Fibroblast of the aortic adventitia (primary cell): ENCODE measurements around the gene PCGF3. TPM values are rescaled to one million over a fixed set of nuclear protein-coding genes. Genes with fewer than 3 reads are reported as not detected.
"Not testable (repeated sequence)": the region's sequence is repeated elsewhere in the genome, so short reads cannot be mapped to it uniquely, and the experiment has no call there.

Experiments used
- DNase-seq: peaks from one replicate; pipeline ENCODE4 v3.0.0-alpha.2; 2010; ENCODE audit warnings: low read depth
- H3K4me3 ChIP-seq: 2 replicates; pipeline ENCODE4 v1.5.1; 2011; ENCODE audit warnings: low read depth, mild to moderate bottlenecking, control low read depth, low read length, moderate library complexity
- CTCF ChIP-seq: IDR thresholded peaks from 2 replicates; pipeline ENCODE4 v1.5.1; 2011; ENCODE audit warnings: mild to moderate bottlenecking, low read length, control low read depth, inconsistent platforms; ENCODE audit not compliant: insufficient read depth
- total RNA-seq: library from RNA; depleted of rRNA; stranded (reverse); fragments of >200 nt; gene quantifications from 2 replicates; pipeline ENCODE4 v1.2.3, GENCODE V29; 2012; ENCODE audit warnings: low replicate concordance

PCGF3 gene
- total RNA-seq, 1 donor = 24.2 TPM

GRCh38 chr4:801436-802124 is 95.9 kb downstream of the PCGF3 start:
- TF ChIP-seq CTCF = no peak
- DNase-seq = no peak
- H3K4me3 ChIP-seq = no peak overlapping the region

GRCh38 chr4:803884-804283 is 98.3 kb downstream of the PCGF3 start:
- no peak for DNase-seq

GRCh38 chr4:804804-805203 is 99.2 kb downstream of the PCGF3 start:
- H3K4me3 ChIP-seq = no peak overlapping the region
- no peak for DNase-seq
- TF ChIP-seq CTCF = no peak

More at GRCh38 chr4:803884-804283, 98.3 kb downstream of the PCGF3 start:
- TF ChIP-seq CTCF = no peak
- no peak overlapping the region for H3K4me3 ChIP-seq

- DNase-seq, H3K4me3 ChIP-seq: not testable (repeated sequence)
These were observed 101.3 kb downstream of the PCGF3 start for GRCh38 chr4:806979-807378.

GRCh38 chr4:807792-808191 is 102.2 kb downstream of the PCGF3 start:
- no peak for DNase-seq
- H3K4me3 ChIP-seq = no peak overlapping the region
- TF ChIP-seq CTCF = no peak

- no peak for DNase-seq
- TF ChIP-seq CTCF = no peak
- no peak overlapping the region for H3K4me3 ChIP-seq
These were observed 103.4 kb downstream of the PCGF3 start for GRCh38 chr4:808860-809570.

GRCh38 chr4:813900-814299 is 108.3 kb downstream of the PCGF3 start:
- no peak for TF ChIP-seq CTCF
- no peak for DNase-seq
- no peak overlapping the region for H3K4me3 ChIP-seq
